Naive thymus-derived CD8-positive, alpha-beta T cell (primary cell): Measurements from ENCODE around the gene SAP130. TPM values are rescaled to one million over a fixed set of nuclear protein-coding genes. Genes with fewer than 3 reads are reported as not detected.
"Not testable (repeated sequence)": the region's sequence is repeated elsewhere in the genome, so short reads cannot be mapped to it uniquely, and the experiment has no call there.

Source experiments
- ATAC-seq, 2 donors: fragments of 150-1000 bp; cut with Tn5 transposase in 1 of 2; sonication (Bioruptor Pico), chemical (Tn5 transposase) in 1 of 2; 1 replicate in 1 of 2; 2 replicates in 1 of 2; pipeline ENCODE4 v1.10.0; 2021; ENCODE audit warnings: mild to moderate bottlenecking in 2 of 2, moderate library complexity in 2 of 2
- POLR2A ChIA-PET: fragments of 350-600 bp; sonication (Branson Sonifier 250); formaldehyde crosslinking; loops from one replicate; lab custom pipeline; 2021; ENCODE audit warnings: antibody characterized with exemption; lab: Charles Lee
- DNase-seq, 10 donors: peaks; one replicate each; pipeline versions ENCODE4 v3.0.0 to v3.0.0-alpha.2; 2020 to 2022
- H3K27ac Mint-ChIP-seq, 10 donors: one replicate each; pipeline ENCODE4 v1.8.0; 2020 to 2022; ENCODE audit warnings: mild to moderate bottlenecking in 10 of 10, mixed read lengths in 10 of 10, moderate library complexity in 4 of 10, inconsistent platforms in 1 of 10
- H3K27me3 Mint-ChIP-seq, 5 donors: one replicate each; pipeline ENCODE4 v1.8.0; 2021 to 2022; ENCODE audit warnings: mixed read lengths in 5 of 5
- H3K36me3 Mint-ChIP-seq, 3 donors: one replicate each; pipeline ENCODE4 v1.8.0; 2020 to 2022; ENCODE audit warnings: mixed read lengths in 3 of 3, mild to moderate bottlenecking in 2 of 3, inconsistent platforms in 1 of 3
- H3K4me1 Mint-ChIP-seq, 4 donors: one replicate each; pipeline ENCODE4 v1.8.0; 2021 to 2022; ENCODE audit warnings: mixed read lengths in 4 of 4
- H3K4me3 Mint-ChIP-seq, 10 donors: one replicate each; pipeline ENCODE4 v1.8.0; 2020 to 2022; ENCODE audit warnings: mild to moderate bottlenecking in 10 of 10, mixed read lengths in 10 of 10, moderate library complexity in 6 of 10, inconsistent platforms in 1 of 10
- H3K9me3 Mint-ChIP-seq, 9 donors: one replicate each; pipeline ENCODE4 v1.8.0; 2020 to 2022; ENCODE audit warnings: mixed read lengths in 9 of 9, mild to moderate bottlenecking in 3 of 9, inconsistent platforms in 1 of 9, moderate library complexity in 1 of 9
- polyA plus RNA-seq, 3 donors: library from polyadenylated mRNA; unstranded; fragments of 300-500 nt; fragmentation: Illumina TruSeq; gene quantifications; one replicate each; pipeline ENCODE4 v1.2.3, GENCODE V29; 2021
- total RNA-seq, 8 experiments: library from RNA in 2 of 8; stranded (reverse) in 2 of 8; gene quantifications; one replicate each; pipeline ENCODE4 v1.2.3 and lab custom pipeline; 2021 to 2026

SAP130 gene
- total and polyA plus RNA-seq, 5 experiments from 2014 or later = 5.4 to 31.2 (median 12.1) TPM

- H3K27ac Mint-ChIP-seq = no peak overlapping the region
- POLR2A ChIA-PET = no interaction called here
Measured at GRCh38 chr2:127940641-127941040, 87.2 kb downstream of the SAP130 start.

GRCh38 chr2:127935337-127935736 is 92.5 kb downstream of the SAP130 start:
- POLR2A ChIA-PET = no interaction called here
- ATAC-seq (no peak), DNase-seq (no peak)
- no peaks in the 10 kb centered on the region for H3K27me3 Mint-ChIP-seq
- no peaks in the 10 kb centered on the region for H3K9me3 Mint-ChIP-seq
- no peak overlapping the region for H3K4me3 Mint-ChIP-seq
- H3K4me1 Mint-ChIP-seq = no peaks in the 10 kb centered on the region
- H3K36me3 Mint-ChIP-seq = no peaks in the 10 kb centered on the region
- H3K27ac Mint-ChIP-seq = no peak overlapping the region

More at GRCh38 chr2:127940641-127941040, 87.2 kb downstream of the SAP130 start:
- Mint-ChIP-seq H3K4me3 (no peak overlapping the region), H3K36me3 (peaks cover 5 to 46% (median 22%) of the 10 kb centered on the region in 3 donors), H3K4me1 (no peaks in the 10 kb centered on the region), H3K9me3 (no peaks in the 10 kb centered on the region), H3K27me3 (no peaks in the 10 kb centered on the region)
- ATAC-seq (no peak), DNase-seq (no peak)

- no peak for ATAC-seq
- no peaks in the 10 kb centered on the region for H3K9me3 Mint-ChIP-seq
- H3K27ac Mint-ChIP-seq = no peak overlapping the region
- H3K27me3 Mint-ChIP-seq = peaks cover 0 to 4% (median 0%) of the 10 kb centered on the region in 5 donors
- no peak overlapping the region for H3K4me3 Mint-ChIP-seq
- DNase-seq = no peak
- H3K36me3 Mint-ChIP-seq = no peaks in the 10 kb centered on the region
- H3K4me1 Mint-ChIP-seq = no peaks in the 10 kb centered on the region
- POLR2A ChIA-PET = no interaction called here
Measured at GRCh38 chr2:127932199-127932876, 95.5 kb downstream of the SAP130 start.

- no peaks in the 10 kb centered on the region for H3K36me3 Mint-ChIP-seq
- H3K9me3 Mint-ChIP-seq = no peaks in the 10 kb centered on the region
- POLR2A ChIA-PET = no interaction called here
- peaks cover 0 to 4% (median 1%) of the 10 kb centered on the region in 5 donors for H3K27me3 Mint-ChIP-seq
- H3K4me3 Mint-ChIP-seq = no peak overlapping the region
- no peaks in the 10 kb centered on the region for H3K4me1 Mint-ChIP-seq
- ATAC-seq (no peak), DNase-seq (no peak)
- no peak overlapping the region for H3K27ac Mint-ChIP-seq
Measured at GRCh38 chr2:127929449-127929848, 98.4 kb downstream of the SAP130 start.

GRCh38 chr2:127927384-127927783 is 100.5 kb downstream of the SAP130 start:
- H3K4me1 Mint-ChIP-seq = no peaks in the 10 kb centered on the region
- H3K9me3 Mint-ChIP-seq = no peaks in the 10 kb centered on the region
- no peaks in the 10 kb centered on the region for H3K36me3 Mint-ChIP-seq
- DNase-seq = no peak
- POLR2A ChIA-PET = no interaction called here
- H3K4me3 Mint-ChIP-seq = no peak overlapping the region
- no peak for ATAC-seq
- no peak overlapping the region for H3K27ac Mint-ChIP-seq
- H3K27me3 Mint-ChIP-seq = peaks cover 0 to 4% (median 2%) of the 10 kb centered on the region in 5 donors

GRCh38 chr2:127917916-127918315 is 109.9 kb downstream of the SAP130 start:
- no peak overlapping the region for H3K4me3 Mint-ChIP-seq
- POLR2A ChIA-PET = no interaction called here
- H3K9me3 Mint-ChIP-seq = no peaks in the 10 kb centered on the region
- no peak for ATAC-seq
- no peaks in the 10 kb centered on the region for H3K4me1 Mint-ChIP-seq
- H3K27ac Mint-ChIP-seq = no peak overlapping the region
- H3K36me3 Mint-ChIP-seq = no peaks in the 10 kb centered on the region
- H3K27me3 Mint-ChIP-seq = no peaks in the 10 kb centered on the region
- no peak for DNase-seq

- DNase-seq = no peak
- no peaks in the 10 kb centered on the region for H3K27me3 Mint-ChIP-seq
- H3K36me3 Mint-ChIP-seq = no peaks in the 10 kb centered on the region
- H3K4me3 Mint-ChIP-seq = no peak overlapping the region
- H3K4me1 Mint-ChIP-seq = no peaks in the 10 kb centered on the region
- POLR2A ChIA-PET = no interaction called here
- H3K9me3 Mint-ChIP-seq = no peaks in the 10 kb centered on the region
- no peak overlapping the region for H3K27ac Mint-ChIP-seq
- no peak for ATAC-seq
Measured at GRCh38 chr2:127913808-127914457, 113.9 kb downstream of the SAP130 start.

GRCh38 chr2:127911737-127912136 is 116.1 kb downstream of the SAP130 start:
- no peaks in the 10 kb centered on the region for H3K36me3 Mint-ChIP-seq
- H3K27me3 Mint-ChIP-seq = peaks cover 0 to 9% (median 3%) of the 10 kb centered on the region in 5 donors
- no peak overlapping the region for H3K4me3 Mint-ChIP-seq
- DNase-seq = no peak
- H3K4me1 Mint-ChIP-seq = no peaks in the 10 kb centered on the region
- no peak for ATAC-seq
- POLR2A ChIA-PET = no interaction called here
- no peak overlapping the region for H3K27ac Mint-ChIP-seq
- no peaks in the 10 kb centered on the region for H3K9me3 Mint-ChIP-seq

GRCh38 chr2:127910415-127910814 is 117.4 kb downstream of the SAP130 start:
- Mint-ChIP-seq H3K36me3 (no peaks in the 10 kb centered on the region), H3K27ac (no peak overlapping the region), H3K4me1 (no peaks in the 10 kb centered on the region), H3K4me3 (no peak overlapping the region), H3K9me3 (no peaks in the 10 kb centered on the region), H3K27me3 (peaks cover 2 to 19% (median 10%) of the 10 kb centered on the region in 5 donors)
- DNase-seq (no peak), ATAC-seq (no peak)
- POLR2A ChIA-PET = no interaction called here

GRCh38 chr2:127909019-127909418 is 118.8 kb downstream of the SAP130 start:
- Mint-ChIP-seq H3K4me1 (no peaks in the 10 kb centered on the region), H3K36me3 (no peaks in the 10 kb centered on the region), H3K4me3 (no peak overlapping the region), H3K9me3 (no peaks in the 10 kb centered on the region), H3K27me3 (peaks cover 2 to 23% (median 10%) of the 10 kb centered on the region in 5 donors), H3K27ac (no peak overlapping the region)
- no peak for DNase-seq
- POLR2A ChIA-PET = interaction anchor here (0.7 kb wide), 1 partner anchor 366 kb away, joined by 6 read pairs; no protein-coding TSS in a partner anchor
- ATAC-seq = no peak

GRCh38 chr2:127907733-127908400 is 120.0 kb downstream of the SAP130 start:
- H3K36me3 Mint-ChIP-seq, H3K27ac Mint-ChIP-seq, DNase-seq, H3K4me1 Mint-ChIP-seq, H3K4me3 Mint-ChIP-seq, H3K9me3 Mint-ChIP-seq, ATAC-seq: not testable (repeated sequence)
- POLR2A ChIA-PET = interaction anchor here (0.7 kb wide), 1 partner anchor 189 kb away, joined by 6 read pairs; no protein-coding TSS in a partner anchor
- peaks cover 2 to 23% (median 10%) of the 10 kb centered on the region in 5 donors for H3K27me3 Mint-ChIP-seq

- Mint-ChIP-seq H3K4me1 (no peaks in the 10 kb centered on the region), H3K36me3 (no peaks in the 10 kb centered on the region), H3K27me3 (peaks cover 2 to 23% (median 10%) of the 10 kb centered on the region in 5 donors), H3K9me3 (no peaks in the 10 kb centered on the region), H3K4me3 (peak overlapping the region in 1 of 10 donors; percentile 19), H3K27ac (no peak overlapping the region)
- POLR2A ChIA-PET = no interaction called here
- no peak for ATAC-seq
- no peak for DNase-seq
Measured at GRCh38 chr2:127906206-127906926, 121.5 kb downstream of the SAP130 start.
